ENCODE results near the gene PARD3B. TPM values are rescaled to one million over a fixed set of nuclear protein-coding genes. Genes with fewer than 3 reads are reported as not detected.

PARD3B gene
- total and polyA plus RNA-seq, 3 donors from 2014 or later = 14.6 to 36.8 (median 29.6) TPM

DNA sequence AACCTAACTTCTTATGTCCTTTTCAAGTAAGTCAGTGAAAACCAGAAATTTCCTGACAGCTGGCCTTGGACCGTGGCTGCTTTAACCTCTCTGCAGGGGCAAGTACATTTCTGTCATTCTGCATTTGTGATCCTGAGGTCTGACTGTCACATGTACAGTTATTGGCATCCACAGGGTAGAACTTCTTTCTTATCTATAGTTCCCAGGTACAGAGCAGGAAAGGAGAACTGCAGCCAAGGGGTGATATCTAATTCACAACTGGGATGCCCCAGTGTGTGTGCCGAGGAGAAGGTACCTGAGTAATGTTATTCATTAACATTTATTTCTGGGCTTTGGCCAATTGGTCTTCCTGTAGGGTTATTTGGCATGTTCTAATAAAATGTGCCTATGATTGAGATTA is 468.9 kb downstream of the PARD3B start:
- Histone ChIP-seq H3K9me3 (no peaks in the 10 kb centered on the region), H3K4me1 (no peaks in the 10 kb centered on the region), H3K4me3 (no peak overlapping the region), H3K27me3 (no peaks in the 10 kb centered on the region), H3K36me3 (ENCODE audit: low read depth, missing control alignments) (no peaks in the 10 kb centered on the region), H3K27ac (no peak overlapping the region)
- intact Hi-C loops (cut with DNase I; ENCODE audit: low total_unique reads) = no loop called here
- TF ChIP-seq, protein P1, sequence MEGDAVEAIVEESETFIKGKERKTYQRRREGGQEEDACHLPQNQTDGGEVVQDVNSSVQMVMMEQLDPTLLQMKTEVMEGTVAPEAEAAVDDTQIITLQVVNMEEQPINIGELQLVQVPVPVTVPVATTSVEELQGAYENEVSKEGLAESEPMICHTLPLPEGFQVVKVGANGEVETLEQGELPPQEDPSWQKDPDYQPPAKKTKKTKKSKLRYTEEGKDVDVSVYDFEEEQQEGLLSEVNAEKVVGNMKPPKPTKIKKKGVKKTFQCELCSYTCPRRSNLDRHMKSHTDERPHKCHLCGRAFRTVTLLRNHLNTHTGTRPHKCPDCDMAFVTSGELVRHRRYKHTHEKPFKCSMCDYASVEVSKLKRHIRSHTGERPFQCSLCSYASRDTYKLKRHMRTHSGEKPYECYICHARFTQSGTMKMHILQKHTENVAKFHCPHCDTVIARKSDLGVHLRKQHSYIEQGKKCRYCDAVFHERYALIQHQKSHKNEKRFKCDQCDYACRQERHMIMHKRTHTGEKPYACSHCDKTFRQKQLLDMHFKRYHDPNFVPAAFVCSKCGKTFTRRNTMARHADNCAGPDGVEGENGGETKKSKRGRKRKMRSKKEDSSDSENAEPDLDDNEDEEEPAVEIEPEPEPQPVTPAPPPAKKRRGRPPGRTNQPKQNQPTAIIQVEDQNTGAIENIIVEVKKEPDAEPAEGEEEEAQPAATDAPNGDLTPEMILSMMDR (IDR thresholded peaks at IDR 0.05) = no peak
- TF ChIP-seq POLR2A (IDR thresholded peaks at IDR 0.05) = no peak
- no peak for DNase-seq
- 83 to 90% methylated on average over 2 of the region's 2 CpGs for WGBS, 2 donors

DNA sequence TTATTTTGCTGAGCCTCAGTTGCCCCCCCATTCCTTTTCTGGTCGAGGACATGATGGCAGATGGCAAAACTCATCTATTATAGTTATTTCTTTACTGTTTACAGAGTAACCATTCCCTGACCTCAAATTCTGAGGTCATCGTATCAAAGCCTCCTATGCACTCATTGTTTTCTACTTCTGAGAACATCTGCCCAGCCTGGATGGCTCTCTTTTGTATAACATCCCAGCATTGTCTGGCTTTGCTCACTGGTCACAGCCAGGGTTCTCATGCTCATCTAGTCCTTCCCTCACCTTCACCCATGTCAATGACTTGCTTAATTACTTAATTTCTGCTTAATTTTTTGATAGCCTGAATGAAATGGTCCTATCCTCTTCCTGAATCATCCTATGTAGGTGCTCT is 472.1 kb downstream of the PARD3B start:
- intact Hi-C loops (cut with DNase I; ENCODE audit: low total_unique reads) = no loop called here
- TF ChIP-seq POLR2A (IDR thresholded peaks at IDR 0.05) = no peak
- TF ChIP-seq, protein P1 (IDR thresholded peaks at IDR 0.05) = no peak

DNA sequence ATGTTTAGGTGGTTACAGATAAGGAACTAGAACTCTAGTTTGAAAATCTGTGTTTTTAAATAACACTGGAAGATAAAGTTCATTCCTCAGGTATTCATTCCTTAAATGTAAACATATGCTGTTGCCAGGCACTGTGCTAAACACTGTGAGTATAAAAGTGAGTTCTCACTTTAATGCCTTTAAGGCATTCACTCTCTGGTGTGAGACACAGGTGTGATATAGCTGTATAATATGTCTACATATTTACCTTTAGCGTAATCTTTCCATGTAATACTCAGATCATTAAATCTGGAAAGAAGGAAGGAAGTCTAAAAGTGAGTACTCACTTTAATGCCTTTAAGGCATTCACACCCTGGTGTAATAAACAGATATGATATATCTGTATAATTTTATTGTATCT is 472.6 kb downstream of the PARD3B start:
- no peak overlapping the region for H3K4me3 ChIP-seq
- TF ChIP-seq POLR2A (IDR thresholded peaks at IDR 0.05) = no peak
- TF ChIP-seq, protein P1 (IDR thresholded peaks at IDR 0.05) = no peak
- no peak overlapping the region for H3K27ac ChIP-seq
- H3K4me1 ChIP-seq = no peaks in the 10 kb centered on the region
- no peaks in the 10 kb centered on the region for H3K9me3 ChIP-seq
- WGBS, 2 donors = 95 to 96% methylated on average over 1 of the region's 1 CpG
- intact Hi-C loops (cut with DNase I; ENCODE audit: low total_unique reads) = no loop called here
- H3K27me3 ChIP-seq = no peaks in the 10 kb centered on the region
- DNase-seq = no peak
- no peaks in the 10 kb centered on the region for H3K36me3 ChIP-seq (ENCODE audit: low read depth, missing control alignments)

More for the DNA sequence above, 472.1 kb downstream of the PARD3B start:
- DNase-seq = no peak
- no peak overlapping the region for H3K27ac ChIP-seq
- no peaks in the 10 kb centered on the region for H3K27me3 ChIP-seq
- no peaks in the 10 kb centered on the region for H3K4me1 ChIP-seq
- WGBS, 2 donors = 49 to 72% methylated on average over 2 of the region's 2 CpGs
- H3K4me3 ChIP-seq = no peak overlapping the region
- H3K9me3 ChIP-seq = no peaks in the 10 kb centered on the region
- no peaks in the 10 kb centered on the region for H3K36me3 ChIP-seq (ENCODE audit: low read depth, missing control alignments)

DNA sequence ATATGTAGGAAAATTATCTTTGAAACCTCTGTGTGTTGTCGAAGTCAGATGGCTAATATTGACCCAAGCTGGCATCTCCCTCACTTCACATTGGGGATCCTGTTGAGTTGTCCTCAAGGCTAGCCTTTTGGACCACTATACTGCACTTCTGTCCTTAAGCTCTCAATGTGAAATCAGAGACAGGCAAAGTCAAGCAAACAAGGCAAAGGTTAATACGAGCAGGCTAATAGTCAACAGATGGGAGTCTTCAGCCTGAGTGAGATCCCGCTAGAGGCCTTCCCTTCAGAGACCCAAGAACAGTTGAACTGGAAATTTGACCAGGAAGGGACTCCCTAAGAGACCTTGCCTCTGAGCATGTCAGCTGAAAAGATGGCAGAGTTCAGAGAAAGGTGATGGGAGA is 475.4 kb downstream of the PARD3B start:
- H3K27ac ChIP-seq = no peak overlapping the region
- H3K4me3 ChIP-seq = no peak overlapping the region
- H3K27me3 ChIP-seq = no peaks in the 10 kb centered on the region
- H3K36me3 ChIP-seq (ENCODE audit: low read depth, missing control alignments) = no peaks in the 10 kb centered on the region
- TF ChIP-seq, protein P1 (IDR thresholded peaks at IDR 0.05) = no peak
- TF ChIP-seq POLR2A (IDR thresholded peaks at IDR 0.05) = no peak
- no peaks in the 10 kb centered on the region for H3K9me3 ChIP-seq
- intact Hi-C loops (cut with DNase I; ENCODE audit: low total_unique reads) = no loop called here
- no peaks in the 10 kb centered on the region for H3K4me1 ChIP-seq
- no peak for DNase-seq
- WGBS, 2 donors = 92 to 94% methylated on average over 3 of the region's 3 CpGs

DNA sequence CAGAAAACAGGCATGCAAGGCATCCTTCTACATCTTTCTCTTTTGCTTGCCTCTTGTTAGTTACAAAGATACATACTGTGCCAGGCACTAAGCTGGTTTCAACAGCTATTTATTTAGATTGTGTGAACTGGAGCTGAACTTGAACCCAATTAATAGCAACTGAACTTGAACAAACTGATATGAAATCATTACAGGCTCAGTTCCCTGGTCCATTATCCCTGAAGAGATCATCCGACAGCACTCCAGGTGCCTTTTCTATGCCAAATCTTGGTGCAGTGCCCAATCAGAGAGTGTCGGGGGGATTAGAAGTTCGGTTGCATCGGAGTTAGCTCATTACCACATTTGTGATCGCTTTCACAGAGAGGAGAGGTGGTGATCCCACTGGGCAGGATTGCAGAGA is 477.6 kb downstream of the PARD3B start:
- no peaks in the 10 kb centered on the region for H3K9me3 ChIP-seq
- H3K27me3 ChIP-seq = no peaks in the 10 kb centered on the region
- WGBS, 2 donors = 86 to 91% methylated on average over 5 of the region's 5 CpGs
- no peaks in the 10 kb centered on the region for H3K36me3 ChIP-seq (ENCODE audit: low read depth, missing control alignments)
- intact Hi-C loops (cut with DNase I; ENCODE audit: low total_unique reads) = no loop called here
- TF ChIP-seq, protein P1 (IDR thresholded peaks at IDR 0.05) = no peak
- no peak for TF ChIP-seq POLR2A (IDR thresholded peaks at IDR 0.05)
- H3K4me3 ChIP-seq = no peak overlapping the region
- DNase-seq = no peak
- H3K27ac ChIP-seq = no peak overlapping the region
- H3K4me1 ChIP-seq = no peaks in the 10 kb centered on the region
